Nucleus accumbens (tissue), 56 donors: ENCODE measurements around the gene CD1C.
"Not testable (repeated sequence)": the region's sequence is repeated elsewhere in the genome, so short reads cannot be mapped to it uniquely, and the experiment has no call there.

Experiments used
- DNase-seq, 56 donors: peaks; one replicate each; lab custom pipeline; 2025; lab: John Stamatoyannopoulos, UW

Gene CD1C

DNA sequence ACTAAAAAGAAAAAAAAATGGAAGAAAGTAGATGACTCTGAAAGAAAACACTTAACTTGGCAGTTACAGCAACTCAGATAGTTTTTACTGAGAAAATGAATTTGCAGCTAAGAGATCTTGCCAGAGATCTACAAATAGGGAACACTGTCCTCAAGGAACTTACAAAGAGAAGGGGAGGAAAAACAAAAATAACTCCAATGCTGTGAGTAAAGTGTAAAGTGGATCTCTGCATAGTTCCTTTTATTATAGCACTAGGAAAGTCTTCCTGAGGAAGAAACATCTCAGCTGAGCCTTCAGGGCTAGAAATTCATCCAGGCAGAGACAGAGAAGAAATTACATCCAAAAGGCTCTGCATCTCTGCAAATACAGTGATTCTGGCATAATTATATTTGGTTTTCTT is 37.8 kb downstream of the CD1C start:
- DNase-seq: no peak

DNA sequence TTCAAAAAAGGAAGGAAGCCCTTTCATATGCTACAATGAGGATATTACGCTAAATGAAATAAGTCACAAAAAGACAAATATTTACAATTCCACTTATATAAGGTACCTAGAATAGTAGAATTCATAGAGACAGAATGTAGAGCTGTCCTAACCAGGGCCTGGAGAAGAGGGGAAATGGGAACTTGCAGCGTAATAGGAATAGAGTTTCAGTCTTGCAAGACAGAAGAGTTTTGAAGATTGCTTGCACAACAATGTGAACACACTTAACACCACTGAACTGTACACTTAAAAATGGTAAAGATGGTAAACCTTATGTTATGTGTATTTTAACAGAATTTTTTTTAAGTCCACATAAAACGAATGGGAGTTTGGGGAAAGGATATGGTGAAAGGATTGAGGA is 38.7 kb downstream of the CD1C start:
- no peak for DNase-seq

- DNase-seq: no peak
Measured at GRCh38 chr1:158329300-158329699, 39.6 kb downstream of the CD1C start.

DNA sequence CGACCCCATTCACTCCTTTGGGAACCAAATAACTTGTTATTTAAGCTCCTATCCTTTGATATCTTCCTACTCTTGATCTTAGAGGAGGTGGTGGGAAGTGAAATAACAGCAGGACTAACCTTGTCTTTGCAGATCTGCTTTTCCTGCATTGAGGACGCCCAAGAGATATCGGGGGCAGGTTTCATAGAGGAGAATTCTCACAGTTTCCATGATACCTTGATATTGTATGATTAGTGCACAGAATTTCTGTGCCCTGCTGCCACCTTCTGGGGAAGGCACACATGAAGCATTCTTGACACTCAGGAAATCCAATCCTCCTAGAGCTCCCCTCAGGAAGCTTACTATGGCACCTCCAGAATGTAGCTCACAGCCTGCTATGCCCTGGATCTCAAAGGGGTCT is 40.0 kb downstream of the CD1C start:
- no peak for DNase-seq

- no peak for DNase-seq
Measured at GRCh38 chr1:158330391-158331105, 40.8 kb downstream of the CD1C start.

DNA sequence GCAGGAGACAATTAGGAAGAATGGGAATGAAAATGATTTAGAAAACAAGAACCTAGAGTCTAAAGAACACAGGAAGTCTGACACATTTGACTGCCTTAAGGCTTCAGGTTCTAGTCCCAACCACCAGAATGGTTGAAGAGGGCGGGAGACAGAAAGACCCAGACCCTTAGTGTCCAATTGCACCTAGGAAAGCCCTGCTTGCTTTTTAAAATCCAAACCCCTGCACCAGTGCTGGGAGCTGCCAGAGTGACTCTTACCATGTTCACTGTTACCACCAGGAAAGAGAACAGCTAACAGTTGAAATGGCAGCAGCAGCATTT is 41.3 kb downstream of the CD1C start:
- no peak for DNase-seq

- DNase-seq: no peak
Measured at GRCh38 chr1:158331481-158332150, 41.9 kb downstream of the CD1C start, which contains the start of gene CD1B. CD1B (minus strand) TSS chr1:158331531; CDS start chr1:158331423, 108 bp downstream.

GRCh38 chr1:158333405-158334155 is 43.9 kb downstream of the CD1C start:
- no peak for DNase-seq

GRCh38 chr1:158334526-158335212 is 44.9 kb downstream of the CD1C start:
- DNase-seq: no peak

DNA sequence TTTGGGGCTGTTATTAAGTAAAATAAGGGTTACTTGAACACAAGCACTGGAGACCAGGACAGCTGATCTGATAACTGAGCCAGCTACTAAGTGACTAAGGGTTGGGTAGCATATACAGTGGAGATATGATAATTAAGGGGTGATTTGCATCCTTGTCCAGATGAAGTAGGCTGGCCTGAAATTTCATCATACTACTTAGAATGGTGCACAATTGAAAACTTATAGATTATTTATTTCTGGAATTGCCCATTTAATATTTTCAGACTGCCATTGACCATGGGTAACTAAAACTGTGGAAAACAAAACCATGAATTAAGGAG is 45.5 kb downstream of the CD1C start:
- DNase-seq: no peak

DNA sequence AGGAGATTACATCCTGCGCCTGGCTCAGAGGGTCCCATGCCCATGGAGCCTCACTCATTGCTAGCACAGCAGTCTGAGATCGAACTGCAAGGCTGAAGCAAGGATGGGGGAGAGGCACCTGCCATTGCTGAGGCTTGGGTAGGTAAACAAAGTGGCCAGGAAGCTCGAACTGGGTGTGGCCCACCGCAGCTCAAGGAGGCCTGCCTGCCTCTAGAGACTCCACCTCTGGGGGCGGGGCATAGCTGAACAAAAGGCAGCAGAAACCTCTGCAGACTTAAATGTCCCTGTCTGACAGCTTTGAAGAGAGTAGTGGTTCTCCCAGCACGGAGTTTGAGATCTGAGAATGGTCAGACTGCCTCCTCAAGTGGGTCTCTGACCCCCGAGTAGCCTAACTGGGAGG is 46.7 kb downstream of the CD1C start:
- DNase-seq: not testable (repeated sequence)
